HEK293T (cell line): Measurements from ENCODE around the gene SELENOS.

Experiments
- CTCF ChIA-PET: fragments of 350-600 bp; formaldehyde crosslinking; extraction: SDS; loops from one replicate; lab custom pipeline; 2021; ENCODE audit warnings: antibody characterized with exemption, inconsistent platforms; lab: Yijun Ruan, JAX
- POLR2A ChIA-PET: fragments of 350-600 bp; formaldehyde crosslinking; extraction: SDS; loops from one replicate; lab custom pipeline; 2020; ENCODE audit warnings: antibody characterized with exemption, inconsistent platforms; lab: Yijun Ruan, JAX
- DNase-seq: peaks from one replicate; pipeline ENCODE4 v3.0.0; 2012; ENCODE audit warnings: mixed read lengths; ENCODE audit errors: extremely low spot score
- ARNT ChIP-seq: fragments of 450-650 bp; IDR thresholded peaks from 2 replicates; pipeline ENCODE4 v1.6.1; 2017; ENCODE audit warnings: mild to moderate bottlenecking
- BHLHE40 ChIP-seq: fragments of 450-650 bp; IDR thresholded peaks from 2 replicates; pipeline ENCODE4 v1.6.1; 2016; ENCODE audit warnings: mild to moderate bottlenecking, moderate library complexity, borderline replicate concordance
- CTBP1 ChIP-seq: fragments of 450-650 bp; IDR thresholded peaks from 2 replicates; pipeline ENCODE4 v1.6.1; 2016; ENCODE audit warnings: borderline replicate concordance
- ELF4 ChIP-seq: fragments of 450-650 bp; IDR thresholded peaks from 2 replicates; pipeline ENCODE4 v1.6.1; 2017; ENCODE audit warnings: antibody characterized with exemption
- FOXA1 ChIP-seq: fragments of 450-650 bp; IDR thresholded peaks from 2 replicates; pipeline ENCODE4 v1.6.1; 2016; ENCODE audit warnings: mild to moderate bottlenecking
- FOXK2 ChIP-seq: fragments of 450-650 bp; IDR thresholded peaks from 2 replicates; pipeline ENCODE4 v1.6.1; 2016; ENCODE audit warnings: mild to moderate bottlenecking
- FOXM1 ChIP-seq: fragments of 450-650 bp; IDR thresholded peaks from 2 replicates; pipeline ENCODE4 v1.6.1; 2017; ENCODE audit warnings: mild to moderate bottlenecking, borderline replicate concordance
- HDGF ChIP-seq: fragments of 450-650 bp; IDR thresholded peaks from 2 replicates; pipeline ENCODE4 v1.6.1; 2017; ENCODE audit warnings: antibody characterized with exemption, borderline replicate concordance
- L3MBTL2 ChIP-seq: fragments of 450-650 bp; conservative IDR thresholded peaks from 2 replicates; pipeline ENCODE4 v1.6.1; 2016; ENCODE audit warnings: mild to moderate bottlenecking
- LEF1 ChIP-seq: fragments of 450-650 bp; IDR thresholded peaks from 2 replicates; pipeline ENCODE4 v1.6.1; 2017; ENCODE audit warnings: mild to moderate bottlenecking, borderline replicate concordance
- NFRKB ChIP-seq: fragments of 450-650 bp; IDR thresholded peaks from 2 replicates; pipeline ENCODE4 v1.6.1; 2016; ENCODE audit warnings: mild to moderate bottlenecking, moderate library complexity
- SP1 ChIP-seq: fragments of 450-650 bp; IDR thresholded peaks from 2 replicates; pipeline ENCODE4 v1.6.1; 2017
- SUZ12 ChIP-seq: fragments of 450-650 bp; IDR thresholded peaks from 2 replicates; pipeline ENCODE4 v1.6.1; 2016; ENCODE audit warnings: mild to moderate bottlenecking
- TARDBP ChIP-seq: fragments of 450-650 bp; IDR thresholded peaks from 2 replicates; pipeline ENCODE4 v1.6.1; 2016
- ZNF384 ChIP-seq: fragments of 450-650 bp; IDR thresholded peaks from 2 replicates; pipeline ENCODE4 v1.6.1; 2016
- TF ChIP-seq, protein P1 (sequence below): fragments of 450-650 bp; IDR thresholded peaks from 2 replicates; pipeline ENCODE4 v1.6.1; 2016

The SELENOS gene

DNA sequence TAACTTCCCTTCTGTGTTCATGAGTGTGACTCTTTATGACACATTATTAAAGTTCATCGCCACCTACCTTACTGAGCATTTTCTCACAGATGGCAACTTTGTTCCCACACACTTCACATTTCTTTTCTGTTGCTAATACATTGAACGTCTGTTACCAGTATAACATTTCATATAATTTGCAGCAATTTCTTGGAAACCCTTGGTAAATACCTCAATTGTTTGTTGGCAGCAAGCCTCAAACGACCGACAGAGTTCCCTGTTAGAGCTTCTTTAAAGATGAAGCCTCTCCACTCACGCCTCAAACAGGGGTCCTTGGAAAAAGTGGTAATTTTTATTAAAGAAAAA is 22.3 kb downstream of the SELENOS start:
- no peak for DNase-seq
- ChIA-PET POLR2A (no interaction called here), CTCF (interaction anchor here (0.7 to 1.8 kb wide), 5 partner anchors 141 to 247 kb away, joined by 3 to 5 read pairs (median 5); no protein-coding TSS in a partner anchor)
- no peak for TF ChIP-seq FOXA1
- TF ChIP-seq, protein P1, sequence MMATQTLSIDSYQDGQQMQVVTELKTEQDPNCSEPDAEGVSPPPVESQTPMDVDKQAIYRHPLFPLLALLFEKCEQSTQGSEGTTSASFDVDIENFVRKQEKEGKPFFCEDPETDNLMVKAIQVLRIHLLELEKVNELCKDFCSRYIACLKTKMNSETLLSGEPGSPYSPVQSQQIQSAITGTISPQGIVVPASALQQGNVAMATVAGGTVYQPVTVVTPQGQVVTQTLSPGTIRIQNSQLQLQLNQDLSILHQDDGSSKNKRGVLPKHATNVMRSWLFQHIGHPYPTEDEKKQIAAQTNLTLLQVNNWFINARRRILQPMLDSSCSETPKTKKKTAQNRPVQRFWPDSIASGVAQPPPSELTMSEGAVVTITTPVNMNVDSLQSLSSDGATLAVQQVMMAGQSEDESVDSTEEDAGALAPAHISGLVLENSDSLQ: no peak
- no peak for TF ChIP-seq SP1
- no peak for TF ChIP-seq ARNT
- no peak for TF ChIP-seq CTBP1
- no peak for TF ChIP-seq ELF4
- TF ChIP-seq FOXK2: no peak
- no peak for TF ChIP-seq LEF1
- no peak for TF ChIP-seq L3MBTL2
- no peak for TF ChIP-seq ZNF384
- TF ChIP-seq HDGF: no peak
- TF ChIP-seq SUZ12: no peak
- TF ChIP-seq TARDBP: no peak
- TF ChIP-seq BHLHE40: no peak
- TF ChIP-seq FOXM1: no peak

DNA sequence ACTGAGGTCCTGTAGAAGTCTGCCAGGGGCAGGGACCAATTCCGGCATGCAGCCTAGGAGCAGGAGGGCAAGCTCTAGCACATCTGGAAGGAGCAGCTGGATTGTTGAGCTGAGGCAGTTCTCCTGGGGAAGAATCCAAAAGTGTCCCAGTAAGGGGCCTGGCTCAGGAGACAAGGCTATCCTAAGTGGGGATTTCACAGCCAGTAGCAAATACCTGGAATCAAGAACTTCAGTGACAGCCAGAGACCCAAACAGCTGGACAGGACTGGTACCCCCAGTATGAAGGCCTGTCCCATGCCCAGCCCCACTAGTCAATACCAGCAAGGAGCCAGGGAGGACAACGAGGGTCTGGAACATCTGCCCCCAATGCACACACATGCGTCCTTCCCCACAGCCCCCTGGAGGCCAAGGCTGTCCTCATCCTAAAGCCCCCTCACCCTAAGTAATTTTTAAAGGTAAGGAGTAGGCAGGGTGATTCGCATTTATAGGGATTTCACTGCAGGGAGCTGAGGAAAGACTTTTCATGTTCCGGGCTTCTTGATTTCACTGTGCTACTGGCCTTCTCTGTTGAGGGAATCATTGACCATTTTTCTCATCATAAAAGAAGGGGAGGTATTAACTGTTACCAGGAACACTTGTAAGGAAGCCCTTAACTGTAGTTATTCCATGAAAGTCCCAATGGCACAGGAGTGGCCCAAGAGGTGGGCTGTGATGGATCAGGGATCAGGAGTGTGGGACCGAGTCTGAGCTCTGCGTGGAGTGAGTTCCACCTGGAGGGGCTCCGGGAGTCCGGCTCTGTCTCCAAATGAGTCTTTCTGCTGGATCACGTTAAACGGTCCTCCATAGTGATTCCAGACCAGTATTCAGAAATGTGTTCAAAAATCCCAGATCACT is 22.9 kb downstream of the SELENOS start:
- CTCF ChIA-PET: interaction anchor here (1.0 to 1.4 kb wide), 2 partner anchors 234 to 247 kb away, joined by 3 to 5 read pairs; no protein-coding TSS in a partner anchor
- DNase-seq: no peak
- TF ChIP-seq ARNT: no peak
- TF ChIP-seq FOXK2: no peak
- TF ChIP-seq L3MBTL2: no peak
- TF ChIP-seq CTBP1: no peak
- no peak for TF ChIP-seq FOXM1
- no peak for TF ChIP-seq ELF4
- TF ChIP-seq SP1: no peak
- no peak for TF ChIP-seq FOXA1
- TF ChIP-seq ZNF384: no peak
- no peak for TF ChIP-seq HDGF
- no peak for TF ChIP-seq SUZ12
- TF ChIP-seq TARDBP: no peak
- TF ChIP-seq LEF1: no peak
- no peak for TF ChIP-seq NFRKB
- no peak for TF ChIP-seq BHLHE40
- TF ChIP-seq, protein P1: no peak
- POLR2A ChIA-PET: no interaction called here

DNA sequence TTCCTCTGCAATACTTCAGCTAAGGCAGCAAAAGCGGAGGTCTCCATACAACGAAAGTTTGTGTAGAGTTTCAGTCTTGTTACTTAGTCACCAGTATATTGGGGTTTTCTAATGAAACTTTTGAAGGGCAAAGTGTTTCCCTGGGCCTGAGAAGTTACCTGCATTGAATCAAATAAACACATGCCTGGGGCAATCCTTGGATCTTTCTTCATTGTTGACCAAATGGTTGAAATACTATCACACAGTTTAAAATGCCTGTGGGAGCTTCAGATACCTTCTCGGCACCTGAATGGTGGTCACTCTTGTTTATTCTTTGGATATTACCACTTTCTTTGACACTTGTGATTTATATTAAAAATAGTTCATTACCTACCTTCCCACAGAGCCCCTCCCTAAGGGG is 24.4 kb downstream of the SELENOS start:
- POLR2A ChIA-PET: interaction anchor here (1.1 to 1.7 kb wide), 2 partner anchors 237 to 245 kb away, joined by 4 read pairs; no protein-coding TSS in a partner anchor
- no peak for DNase-seq
- CTCF ChIA-PET: interaction anchor here (0.6 to 1.5 kb wide), 2 partner anchors 244 to 323 kb away, joined by 3 to 12 read pairs; no protein-coding TSS in a partner anchor
- no peak for TF ChIP-seq HDGF
- TF ChIP-seq, protein P1: no peak
- no peak for TF ChIP-seq BHLHE40
- TF ChIP-seq TARDBP: no peak
- no peak for TF ChIP-seq L3MBTL2
- TF ChIP-seq FOXM1: no peak
- no peak for TF ChIP-seq FOXK2

DNA sequence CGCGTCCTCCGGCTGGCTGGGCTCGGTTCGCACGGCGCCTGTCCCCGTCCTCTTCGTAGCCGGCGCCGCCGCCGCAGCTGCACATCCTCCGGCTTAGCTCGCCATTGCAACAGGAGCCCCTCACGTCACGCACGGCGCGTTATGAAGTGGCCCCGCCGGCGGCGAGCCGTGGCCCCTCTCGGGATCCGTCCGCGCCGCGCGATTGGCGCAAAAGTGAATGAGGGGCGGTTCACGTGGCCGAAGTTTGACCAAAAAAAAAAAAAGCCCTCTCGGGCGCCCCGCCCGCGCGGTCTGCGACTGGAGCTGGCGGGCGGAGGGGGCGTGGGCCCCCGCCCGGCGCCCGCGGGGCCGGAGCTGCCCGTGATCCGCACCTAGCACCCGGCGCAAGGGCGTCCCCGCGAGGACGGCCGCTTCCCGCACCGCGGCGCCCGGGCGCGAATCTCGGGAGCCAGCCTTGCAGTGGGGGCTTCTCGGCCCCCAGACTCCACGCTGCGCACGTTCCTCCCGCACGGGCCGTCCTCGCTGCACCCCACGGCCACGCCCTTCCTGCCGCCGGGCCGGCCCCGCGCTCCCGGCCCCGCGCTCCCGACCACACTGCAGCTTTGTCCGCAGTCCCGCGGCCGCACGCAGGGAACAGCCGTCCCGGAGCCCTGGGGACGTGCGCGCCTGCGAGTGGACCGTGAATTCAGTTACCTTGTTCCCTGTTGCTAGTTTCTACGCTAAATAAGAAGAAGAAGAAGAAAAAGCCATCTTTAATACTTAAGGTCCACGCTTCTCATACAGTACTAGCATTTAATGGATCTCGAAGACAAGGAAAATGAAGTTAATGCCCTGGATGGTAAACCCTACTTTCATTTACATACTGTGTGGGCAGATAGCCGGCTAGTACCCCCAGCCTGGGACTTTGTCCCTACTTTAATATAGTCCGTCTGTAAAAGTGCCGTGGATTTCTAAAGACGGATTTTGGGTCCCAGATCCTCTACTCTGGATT is 25.2 kb downstream of the SELENOS start, which contains the start of gene CHSY1:
Gene CHSY1 (minus strand): TSS at position 219 of the 991 bp plus-strand sequence. CDS start 592 bp downstream, outside the sequence.
- no peak for TF ChIP-seq TARDBP
- no peak for TF ChIP-seq CTBP1
- no peak for TF ChIP-seq SUZ12
- peak; percentile 50; the same call in 1 of the 2 replicates for TF ChIP-seq FOXM1
- TF ChIP-seq, protein P1: no peak
- peak; percentile 48 for TF ChIP-seq L3MBTL2
- no peak for TF ChIP-seq ARNT
- no peak for TF ChIP-seq FOXA1
- no peak for TF ChIP-seq HDGF
- peak; percentile 37 for TF ChIP-seq LEF1
- no peak for TF ChIP-seq BHLHE40
- TF ChIP-seq NFRKB: no peak
- TF ChIP-seq FOXK2: no peak
- no peak for TF ChIP-seq SP1
- TF ChIP-seq ZNF384: peak; percentile 86
- no peak for TF ChIP-seq ELF4
- POLR2A ChIA-PET: interaction anchor here (0.6 to 1.7 kb wide), 9 partner anchors 12 to 244 kb away, joined by 3 to 4 read pairs (median 3); no protein-coding TSS in a partner anchor
- peak; percentile 75 for DNase-seq
- CTCF ChIA-PET: interaction anchor here (0.6 to 1.5 kb wide), 3 partner anchors 243 to 902 kb away, joined by 3 to 12 read pairs (median 3); no protein-coding TSS in a partner anchor
